Measurements from ENCODE around the gene KCNN3. TPM values are rescaled to one million over a fixed set of nuclear protein-coding genes. Genes with fewer than 3 reads are reported as not detected.

KCNN3 gene
- total and polyA plus RNA-seq, 2 of the 13 experiments (the other 11 are each of a cell fraction or from before 2014, with no cell fraction given) = not detected

GRCh38 chr1:154777781-154778180, 92.3 kb downstream of the KCNN3 start:
- 4% methylated on average over 5 of the region's 5 CpGs for WGBS (ENCODE audit: low lambda C conversion rate)
- no peak for FAIRE-seq

GRCh38 chr1:154777154-154777553, 92.9 kb downstream of the KCNN3 start:
- H3K4me2 ChIP-seq (ENCODE audit: low read depth, low read length) = no peak overlapping the region
- ATAC-seq (no peak), FAIRE-seq (no peak), DNase-seq (ENCODE audit: low spot score) (no peak)
- H3K27ac ChIP-seq (ENCODE audit: extremely low read length, insufficient read depth, low read length) = no peak overlapping the region
- CTCF ChIA-PET (ENCODE audit: low intra/inter-chr PET ratio, low total read pairs) = no interaction called here
- H3K36me3 ChIP-seq (replicated peaks in 1 of 2; ENCODE audit: control insufficient read depth in 1 of 2, insufficient read depth in 2 of 2, low read length in 2 of 2) = no peaks in the 10 kb centered on the region
- WGBS (ENCODE audit: low lambda C conversion rate) = 28% methylated on average over 3 of the region's 5 CpGs
- H2AFZ ChIP-seq (ENCODE audit: low read length) = no peak overlapping the region
- H4K20me1 ChIP-seq (ENCODE audit: insufficient read depth, low read length) = no peaks in the 10 kb centered on the region
- H3K4me1 ChIP-seq (ENCODE audit: insufficient read depth, low read length) = no peaks in the 10 kb centered on the region
- in situ Hi-C loops (cut with HindIII; ENCODE audit: extremely low pct_ligation_motif_present, low pct_unique_long_range_greater_than_20kb) = no loop called here
- no peak overlapping the region for H3K4me3 ChIP-seq (replicated peaks in 1 of 3; ENCODE audit: insufficient read depth in 1 of 3, low read depth in 2 of 3, low read length in 3 of 3)
- POLR2A ChIA-PET = no interaction called here
- peaks cover 6 to 27% of the 10 kb centered on the region in 2 experiments; a peak in 3 of 5 replicates for H3K27me3 ChIP-seq (ENCODE audit: control insufficient read depth in 1 of 2, insufficient read depth in 2 of 2, low read length in 2 of 2)
- no peak overlapping the region for H3K9ac ChIP-seq (ENCODE audit: insufficient read depth, low read depth, low read length)
- no peaks in the 10 kb centered on the region for H3K79me2 ChIP-seq (ENCODE audit: insufficient read depth, low read length)
- no TSS peak for BruUV-seq (replicated peaks)
- intact Hi-C loops (cut with micrococcal nuclease; ENCODE audit: unreplicated experiment) = no loop called here
- peaks cover 8% of the 10 kb centered on the region; the same call in 1 of the 2 replicates for H3K9me3 ChIP-seq (ENCODE audit: low read length)
- TF ChIP-seq AKAP8 (CRISPR knock-in tag; IDR thresholded peaks at IDR 0.05) (no peak), ZNF337 (CRISPR knock-in tag; IDR thresholded peaks at IDR 0.05; ENCODE audit: borderline replicate concordance, low read depth) (no peak), FOXP4 (CRISPR knock-in tag; IDR thresholded peaks at IDR 0.05) (no peak), ZFP62 (CRISPR knock-in tag; IDR thresholded peaks at IDR 0.05) (no peak), KDM5A (IDR thresholded peaks at IDR 0.05; ENCODE audit: borderline replicate concordance, low read length) (no peak), ZNF260 (CRISPR knock-in tag; IDR thresholded peaks at IDR 0.05; ENCODE audit: borderline replicate concordance, low read depth) (no peak), CBX2 (IDR thresholded peaks at IDR 0.05; ENCODE audit: low read depth, low read length) (no peak), CBX2 (CRISPR knock-in tag; IDR thresholded peaks at IDR 0.05; ENCODE audit: low read depth) (no peak), ZNF274 (CRISPR knock-in tag; IDR thresholded peaks at IDR 0.05) (no peak), STAG1 (CRISPR knock-in tag; IDR thresholded peaks at IDR 0.05) (no peak), ZNF615 (CRISPR knock-in tag; IDR thresholded peaks at IDR 0.05; ENCODE audit: borderline replicate concordance) (no peak), ZNF782 (CRISPR knock-in tag; IDR thresholded peaks at IDR 0.05; ENCODE audit: borderline replicate concordance) (no peak), KLF12 (CRISPR knock-in tag; IDR thresholded peaks at IDR 0.05; ENCODE audit: borderline replicate concordance) (no peak)

More at GRCh38 chr1:154777781-154778180, 92.3 kb downstream of the KCNN3 start:
- Histone ChIP-seq H3K4me3 (replicated peaks in 1 of 3; ENCODE audit: insufficient read depth in 1 of 3, low read depth in 2 of 3, low read length in 3 of 3) (no peak overlapping the region), H3K36me3 (replicated peaks in 1 of 2; ENCODE audit: control insufficient read depth in 1 of 2, insufficient read depth in 2 of 2, low read length in 2 of 2) (no peaks in the 10 kb centered on the region), H3K79me2 (ENCODE audit: insufficient read depth, low read length) (no peaks in the 10 kb centered on the region), H3K27ac (ENCODE audit: extremely low read length, insufficient read depth, low read length) (no peak overlapping the region), H3K4me2 (ENCODE audit: low read depth, low read length) (no peak overlapping the region), H3K9ac (ENCODE audit: insufficient read depth, low read depth, low read length) (no peak overlapping the region), H3K9me3 (ENCODE audit: low read length) (peaks cover 8% of the 10 kb centered on the region; the same call in 1 of the 2 replicates), H2AFZ (ENCODE audit: low read length) (no peak overlapping the region), H3K4me1 (ENCODE audit: insufficient read depth, low read length) (no peaks in the 10 kb centered on the region), H3K27me3 (ENCODE audit: control insufficient read depth in 1 of 2, insufficient read depth in 2 of 2, low read length in 2 of 2) (peaks cover 8 to 30% of the 10 kb centered on the region in 2 experiments; a peak in 4 of 5 replicates), H4K20me1 (ENCODE audit: insufficient read depth, low read length) (no peaks in the 10 kb centered on the region)
- POLR2A ChIA-PET = no interaction called here
- intact Hi-C loops (cut with micrococcal nuclease; ENCODE audit: unreplicated experiment) (no loop called here), in situ Hi-C loops (cut with HindIII; ENCODE audit: extremely low pct_ligation_motif_present, low pct_unique_long_range_greater_than_20kb) (no loop called here)
- no peak for ATAC-seq
- no peak for DNase-seq (ENCODE audit: low spot score)
- CTCF ChIA-PET (ENCODE audit: low intra/inter-chr PET ratio, low total read pairs) = no interaction called here
- TF ChIP-seq HNRNPUL1 (IDR thresholded peaks at IDR 0.05; ENCODE audit: low read depth, low read length) (no peak), ZNF556 (CRISPR knock-in tag; IDR thresholded peaks at IDR 0.05; ENCODE audit: borderline replicate concordance) (no peak), MNT (IDR thresholded peaks at IDR 0.05) (no peak), HOXA5 (CRISPR knock-in tag; IDR thresholded peaks at IDR 0.05) (no peak)
- no TSS peak for BruUV-seq (replicated peaks)

All from HepG2 (cell line).